Glomerular endothelial cell (primary cell): ENCODE measurements around the gene SARS2. TPM values are rescaled to one million over a fixed set of nuclear protein-coding genes. Genes with fewer than 3 reads are reported as not detected.
"Not testable (repeated sequence)": the region's sequence is repeated elsewhere in the genome, so short reads cannot be mapped to it uniquely, and the experiment has no call there.

Experiments
- DNase-seq: peaks from one replicate; pipeline ENCODE4 v3.0.0-alpha.2; 2011; ENCODE audit warnings: low read depth, low spot score; ENCODE audit errors: extremely low read depth
- total RNA-seq: library from RNA; depleted of rRNA; stranded (reverse); fragments of >200 nt; gene quantifications from 2 replicates; pipeline ENCODE4 v1.2.3, GENCODE V29; 2015

SARS2 gene
- total RNA-seq, 1 donor from 2014 or later, result 26.6 TPM

GRCh38 chr19:38949580-38950367 is 19.2 kb upstream of the SARS2 start:
- DNase-seq, result no peak

GRCh38 chr19:38946229-38947010 is 15.9 kb upstream of the SARS2 start:
- no peak for DNase-seq

- no peak for DNase-seq
Observed at GRCh38 chr19:38945562-38946228, 15.1 kb upstream of the SARS2 start.

- no peak for DNase-seq
Observed at GRCh38 chr19:38944981-38945506, 14.5 kb upstream of the SARS2 start.

GRCh38 chr19:38942471-38943181 is 12.1 kb upstream of the SARS2 start:
- no peak for DNase-seq

GRCh38 chr19:38941979-38942378 is 11.4 kb upstream of the SARS2 start:
- DNase-seq, result no peak

- DNase-seq, result not testable (repeated sequence)
Observed at GRCh38 chr19:38941466-38941865, 10.9 kb upstream of the SARS2 start.

- no peak for DNase-seq
Observed at GRCh38 chr19:38939957-38940356, 9.4 kb upstream of the SARS2 start.

- no peak for DNase-seq
Observed at GRCh38 chr19:38933544-38933943, 3.0 kb upstream of the SARS2 start.

GRCh38 chr19:38932425-38933179 is 2.0 kb upstream of the SARS2 start:
- DNase-seq, result no peak

- DNase-seq, result no peak
Observed at GRCh38 chr19:38931521-38931793, 894 bp upstream of the SARS2 start.

- DNase-seq, result peak; percentile 98
Observed at GRCh38 chr19:38930776-38931520, 385 bp upstream of the SARS2 start, which contains the start of gene MRPS12. TSS of gene MRPS12 (plus strand) at chr19:38930944. CDS start at chr19:38931295, 351 bp downstream.

GRCh38 chr19:38928391-38929001 is 2.1 kb downstream of the SARS2 start:
- no peak for DNase-seq

GRCh38 chr19:38924388-38924787 is 6.2 kb downstream of the SARS2 start:
- no peak for DNase-seq

GRCh38 chr19:38922482-38922881 is 8.1 kb downstream of the SARS2 start:
- no peak for DNase-seq

GRCh38 chr19:38921420-38922274 is 8.9 kb downstream of the SARS2 start:
- no peak for DNase-seq

- DNase-seq, result no peak
Observed at GRCh38 chr19:38920602-38921419, 9.8 kb downstream of the SARS2 start.
